ENCODE measurements around the gene TFPI.

Gene TFPI

GRCh38 chr2:187500585-187501359 is 53.5 kb downstream of the TFPI start:
- Histone ChIP-seq H3K9me3 (ENCODE audit: control insufficient read depth in 2 of 2, low read length in 2 of 2) (no peaks in the 10 kb centered on the region), H3K9ac (ENCODE audit: low read length in 2 of 2) (no peak overlapping the region), H3K4me1 (ENCODE audit: control insufficient read depth, insufficient read depth, low read length) (no peaks in the 10 kb centered on the region), H3K36me3 (ENCODE audit: control insufficient read depth in 2 of 2, insufficient read depth in 2 of 2, low read length in 2 of 2) (no peaks in the 10 kb centered on the region), H3K27ac (ENCODE audit: low read length) (no peak overlapping the region), H3K4me3 (ENCODE audit: low read length in 2 of 2) (no peak overlapping the region), H3K27me3 (ENCODE audit: control insufficient read depth in 1 of 2, insufficient read depth in 2 of 2, low read length in 2 of 2) (no peaks in the 10 kb centered on the region)

- no peaks in the 10 kb centered on the region for H3K9me3 ChIP-seq (ENCODE audit: control insufficient read depth in 2 of 2, low read length in 2 of 2)
- H3K4me3 ChIP-seq (ENCODE audit: low read length in 2 of 2): no peak overlapping the region
- no peaks in the 10 kb centered on the region for H3K27me3 ChIP-seq (ENCODE audit: control insufficient read depth in 1 of 2, insufficient read depth in 2 of 2, low read length in 2 of 2)
- H3K9ac ChIP-seq (ENCODE audit: low read length in 2 of 2): no peak overlapping the region
- H3K27ac ChIP-seq (ENCODE audit: low read length): no peak overlapping the region
- no peaks in the 10 kb centered on the region for H3K4me1 ChIP-seq (ENCODE audit: control insufficient read depth, insufficient read depth, low read length)
- H3K36me3 ChIP-seq (ENCODE audit: control insufficient read depth in 2 of 2, insufficient read depth in 2 of 2, low read length in 2 of 2): no peaks in the 10 kb centered on the region
These were observed 54.2 kb downstream of the TFPI start for GRCh38 chr2:187499941-187500532.

GRCh38 chr2:187497858-187498463 is 56.3 kb downstream of the TFPI start:
- no peaks in the 10 kb centered on the region for H3K36me3 ChIP-seq (ENCODE audit: control insufficient read depth in 2 of 2, insufficient read depth in 2 of 2, low read length in 2 of 2)
- H3K27ac ChIP-seq (ENCODE audit: low read length): no peak overlapping the region
- H3K4me1 ChIP-seq (ENCODE audit: control insufficient read depth, insufficient read depth, low read length): no peaks in the 10 kb centered on the region
- H3K9ac ChIP-seq (ENCODE audit: low read length in 2 of 2): no peak overlapping the region
- H3K27me3 ChIP-seq (ENCODE audit: control insufficient read depth in 1 of 2, insufficient read depth in 2 of 2, low read length in 2 of 2): no peaks in the 10 kb centered on the region
- H3K4me3 ChIP-seq (ENCODE audit: low read length in 2 of 2): no peak overlapping the region
- H3K9me3 ChIP-seq (ENCODE audit: control insufficient read depth in 2 of 2, low read length in 2 of 2): no peaks in the 10 kb centered on the region

- Histone ChIP-seq H3K4me3 (ENCODE audit: low read length in 2 of 2) (no peak overlapping the region), H3K9me3 (ENCODE audit: control insufficient read depth in 2 of 2, low read length in 2 of 2) (no peaks in the 10 kb centered on the region), H3K27ac (ENCODE audit: low read length) (no peak overlapping the region), H3K4me1 (ENCODE audit: control insufficient read depth, insufficient read depth, low read length) (no peaks in the 10 kb centered on the region), H3K27me3 (ENCODE audit: control insufficient read depth in 1 of 2, insufficient read depth in 2 of 2, low read length in 2 of 2) (no peaks in the 10 kb centered on the region), H3K9ac (ENCODE audit: low read length in 2 of 2) (no peak overlapping the region), H3K36me3 (ENCODE audit: control insufficient read depth in 2 of 2, insufficient read depth in 2 of 2, low read length in 2 of 2) (no peaks in the 10 kb centered on the region)
These were observed 57.1 kb downstream of the TFPI start for GRCh38 chr2:187497140-187497539.

DNA sequence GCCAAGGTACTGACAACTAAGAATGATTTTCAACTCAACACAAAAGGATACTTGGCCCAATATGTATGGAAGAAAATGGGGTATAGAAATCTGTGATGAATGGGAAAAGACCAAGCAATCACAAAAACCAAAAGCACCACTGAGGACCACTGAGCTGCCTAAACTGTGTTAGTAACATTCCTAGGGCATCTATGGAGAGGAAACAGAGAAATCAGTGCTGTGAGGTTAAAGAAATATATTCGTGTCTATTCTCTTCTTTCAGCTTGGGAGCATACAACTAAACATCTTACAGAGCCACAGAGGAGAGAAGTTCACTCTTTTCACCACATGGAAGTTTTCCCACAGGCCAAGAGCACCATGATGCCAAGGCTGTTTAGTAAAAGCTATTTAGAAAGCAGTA is 58.9 kb downstream of the TFPI start:
- Histone ChIP-seq H3K9me3 (ENCODE audit: control insufficient read depth in 2 of 2, low read length in 2 of 2) (no peaks in the 10 kb centered on the region), H3K4me1 (ENCODE audit: control insufficient read depth, insufficient read depth, low read length) (no peaks in the 10 kb centered on the region), H3K9ac (ENCODE audit: low read length in 2 of 2) (no peak overlapping the region), H3K27me3 (ENCODE audit: control insufficient read depth in 1 of 2, insufficient read depth in 2 of 2, low read length in 2 of 2) (no peaks in the 10 kb centered on the region), H3K4me3 (ENCODE audit: low read length in 2 of 2) (no peak overlapping the region), H3K27ac (ENCODE audit: low read length) (no peak overlapping the region), H3K36me3 (ENCODE audit: control insufficient read depth in 2 of 2, insufficient read depth in 2 of 2, low read length in 2 of 2) (no peaks in the 10 kb centered on the region)

- no peaks in the 10 kb centered on the region for H3K27me3 ChIP-seq (ENCODE audit: control insufficient read depth in 1 of 2, insufficient read depth in 2 of 2, low read length in 2 of 2)
- H3K9me3 ChIP-seq (ENCODE audit: control insufficient read depth in 2 of 2, low read length in 2 of 2): no peaks in the 10 kb centered on the region
- H3K4me1 ChIP-seq (ENCODE audit: control insufficient read depth, insufficient read depth, low read length): no peaks in the 10 kb centered on the region
- H3K4me3 ChIP-seq (ENCODE audit: low read length in 2 of 2): no peak overlapping the region
- no peaks in the 10 kb centered on the region for H3K36me3 ChIP-seq (ENCODE audit: control insufficient read depth in 2 of 2, insufficient read depth in 2 of 2, low read length in 2 of 2)
- H3K9ac ChIP-seq (ENCODE audit: low read length in 2 of 2): no peak overlapping the region
- no peak overlapping the region for H3K27ac ChIP-seq (ENCODE audit: low read length)
These were observed 60.2 kb downstream of the TFPI start for GRCh38 chr2:187493877-187494568.

DNA sequence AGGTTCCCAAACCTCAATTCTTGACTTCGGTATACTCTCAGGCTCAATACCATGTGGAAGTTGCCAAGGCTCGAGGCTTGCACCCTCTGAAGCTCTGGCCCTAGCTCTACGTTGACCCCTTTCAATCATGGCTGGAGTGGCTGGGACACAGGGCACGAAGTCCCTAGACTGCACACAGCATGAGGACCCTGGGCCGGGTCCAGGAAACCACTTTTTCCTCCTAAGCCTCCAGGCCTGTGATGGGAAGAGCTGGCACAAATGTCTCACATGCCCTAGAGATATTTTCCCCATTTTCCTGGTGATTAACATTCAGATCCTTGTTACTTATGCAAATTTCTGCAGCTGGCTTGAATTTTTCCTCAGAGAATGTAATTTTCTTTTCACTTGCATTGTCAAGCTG is 61.1 kb downstream of the TFPI start:
- Histone ChIP-seq H3K9me3 (ENCODE audit: control insufficient read depth in 2 of 2, low read length in 2 of 2) (no peaks in the 10 kb centered on the region), H3K36me3 (ENCODE audit: control insufficient read depth in 2 of 2, insufficient read depth in 2 of 2, low read length in 2 of 2) (no peaks in the 10 kb centered on the region), H3K9ac (ENCODE audit: low read length in 2 of 2) (no peak overlapping the region), H3K4me3 (ENCODE audit: low read length in 2 of 2) (no peak overlapping the region), H3K4me1 (ENCODE audit: control insufficient read depth, insufficient read depth, low read length) (no peaks in the 10 kb centered on the region), H3K27ac (ENCODE audit: low read length) (no peak overlapping the region), H3K27me3 (ENCODE audit: control insufficient read depth in 1 of 2, insufficient read depth in 2 of 2, low read length in 2 of 2) (no peaks in the 10 kb centered on the region)

GRCh38 chr2:187486241-187486640 is 68.0 kb downstream of the TFPI start:
- H3K36me3 ChIP-seq (ENCODE audit: control insufficient read depth in 2 of 2, insufficient read depth in 2 of 2, low read length in 2 of 2): no peaks in the 10 kb centered on the region
- no peaks in the 10 kb centered on the region for H3K9me3 ChIP-seq (ENCODE audit: control insufficient read depth in 2 of 2, low read length in 2 of 2)
- H3K4me3 ChIP-seq (ENCODE audit: low read length in 2 of 2): no peak overlapping the region
- H3K27ac ChIP-seq (ENCODE audit: low read length): no peak overlapping the region
- H3K27me3 ChIP-seq (ENCODE audit: control insufficient read depth in 1 of 2, insufficient read depth in 2 of 2, low read length in 2 of 2): no peaks in the 10 kb centered on the region
- no peak overlapping the region for H3K9ac ChIP-seq (ENCODE audit: low read length in 2 of 2)
- no peaks in the 10 kb centered on the region for H3K4me1 ChIP-seq (ENCODE audit: control insufficient read depth, insufficient read depth, low read length)

- no peaks in the 10 kb centered on the region for H3K27me3 ChIP-seq (ENCODE audit: control insufficient read depth in 1 of 2, insufficient read depth in 2 of 2, low read length in 2 of 2)
- no peak overlapping the region for H3K9ac ChIP-seq (ENCODE audit: low read length in 2 of 2)
- no peaks in the 10 kb centered on the region for H3K4me1 ChIP-seq (ENCODE audit: control insufficient read depth, insufficient read depth, low read length)
- no peaks in the 10 kb centered on the region for H3K36me3 ChIP-seq (ENCODE audit: control insufficient read depth in 2 of 2, insufficient read depth in 2 of 2, low read length in 2 of 2)
- no peaks in the 10 kb centered on the region for H3K9me3 ChIP-seq (ENCODE audit: control insufficient read depth in 2 of 2, low read length in 2 of 2)
- H3K4me3 ChIP-seq (ENCODE audit: low read length in 2 of 2): no peak overlapping the region
- H3K27ac ChIP-seq (ENCODE audit: low read length): no peak overlapping the region
These were observed 68.7 kb downstream of the TFPI start for GRCh38 chr2:187485523-187485922.

DNA sequence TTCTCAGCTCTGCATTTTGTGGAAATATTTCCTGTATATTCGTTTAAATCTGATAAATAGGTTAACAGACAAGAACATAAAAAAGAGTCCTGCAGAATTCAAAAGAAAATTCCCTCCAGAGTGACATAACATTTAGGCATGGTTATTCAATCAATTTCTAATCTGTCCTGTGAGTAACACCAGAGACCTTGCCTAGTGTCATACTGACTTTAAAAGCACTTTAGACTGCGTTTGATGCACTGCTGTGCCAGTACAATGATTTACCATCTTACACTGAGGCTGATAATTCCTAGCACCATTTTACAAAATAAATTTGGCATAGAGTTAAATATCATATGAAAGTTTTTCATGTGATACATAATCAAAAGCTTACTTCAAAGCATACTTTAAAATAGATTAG is 70.7 kb downstream of the TFPI start:
- Histone ChIP-seq H3K9ac (ENCODE audit: low read length in 2 of 2) (no peak overlapping the region), H3K27me3 (ENCODE audit: control insufficient read depth in 1 of 2, insufficient read depth in 2 of 2, low read length in 2 of 2) (no peaks in the 10 kb centered on the region), H3K27ac (ENCODE audit: low read length) (no peak overlapping the region), H3K36me3 (ENCODE audit: control insufficient read depth in 2 of 2, insufficient read depth in 2 of 2, low read length in 2 of 2) (no peaks in the 10 kb centered on the region), H3K9me3 (ENCODE audit: control insufficient read depth in 2 of 2, low read length in 2 of 2) (no peaks in the 10 kb centered on the region), H3K4me1 (ENCODE audit: control insufficient read depth, insufficient read depth, low read length) (no peaks in the 10 kb centered on the region), H3K4me3 (ENCODE audit: low read length in 2 of 2) (no peak overlapping the region)
